Prostate gland (tissue), 2 donors: ENCODE measurements around the gene RIPOR3.

Experiments
- POLR2A ChIP-seq: fragments of 450-650 bp; IDR thresholded peaks from one replicate; pipeline ENCODE4 v1.6.1; 2016; ENCODE audit warnings: antibody characterized with exemption, mild to moderate bottlenecking
- POLR2AphosphoS5 ChIP-seq: sonication (generic); formaldehyde crosslinking; IDR thresholded peaks from one replicate; pipeline ENCODE4 v1.6.1; 2017; ENCODE audit warnings: antibody characterized with exemption
- TF ChIP-seq, protein P1 (sequence below), 4 experiments: fragments of 200-600 bp in 2 of 4; fragments of 450-650 bp in 2 of 4; sonication (generic) in 2 of 4; IDR thresholded peaks; 1 replicate in 3 of 4; 2 replicates in 1 of 4; pipeline ENCODE4 v1.5.1; 2016 to 2019; ENCODE audit warnings: antibody characterized with exemption in 4 of 4, mild to moderate bottlenecking in 2 of 4, moderate library complexity in 2 of 4

DNA sequence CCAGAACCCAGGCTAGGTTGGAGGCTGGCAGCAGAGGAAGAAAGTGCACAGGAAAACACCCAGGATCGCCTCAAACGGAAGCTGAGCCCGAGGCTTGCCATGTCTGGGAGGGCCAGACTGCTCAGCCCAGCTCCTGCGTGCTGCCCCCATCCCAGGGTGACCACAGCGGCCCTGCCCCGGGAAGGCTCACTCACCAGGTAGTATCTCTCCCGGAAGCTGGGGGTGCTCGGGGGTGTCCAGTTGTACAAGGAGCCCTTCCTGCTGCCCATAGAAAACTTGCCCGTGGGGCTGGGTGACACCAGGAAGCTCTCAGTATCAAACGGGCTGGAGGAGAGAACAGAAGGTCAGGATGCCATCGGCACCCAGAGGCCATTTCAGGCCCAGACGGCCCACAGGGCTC is 86.9 kb downstream of the RIPOR3 start:
- TF ChIP-seq POLR2AphosphoS5 (no peak), POLR2A (no peak)
- TF ChIP-seq, protein P1, sequence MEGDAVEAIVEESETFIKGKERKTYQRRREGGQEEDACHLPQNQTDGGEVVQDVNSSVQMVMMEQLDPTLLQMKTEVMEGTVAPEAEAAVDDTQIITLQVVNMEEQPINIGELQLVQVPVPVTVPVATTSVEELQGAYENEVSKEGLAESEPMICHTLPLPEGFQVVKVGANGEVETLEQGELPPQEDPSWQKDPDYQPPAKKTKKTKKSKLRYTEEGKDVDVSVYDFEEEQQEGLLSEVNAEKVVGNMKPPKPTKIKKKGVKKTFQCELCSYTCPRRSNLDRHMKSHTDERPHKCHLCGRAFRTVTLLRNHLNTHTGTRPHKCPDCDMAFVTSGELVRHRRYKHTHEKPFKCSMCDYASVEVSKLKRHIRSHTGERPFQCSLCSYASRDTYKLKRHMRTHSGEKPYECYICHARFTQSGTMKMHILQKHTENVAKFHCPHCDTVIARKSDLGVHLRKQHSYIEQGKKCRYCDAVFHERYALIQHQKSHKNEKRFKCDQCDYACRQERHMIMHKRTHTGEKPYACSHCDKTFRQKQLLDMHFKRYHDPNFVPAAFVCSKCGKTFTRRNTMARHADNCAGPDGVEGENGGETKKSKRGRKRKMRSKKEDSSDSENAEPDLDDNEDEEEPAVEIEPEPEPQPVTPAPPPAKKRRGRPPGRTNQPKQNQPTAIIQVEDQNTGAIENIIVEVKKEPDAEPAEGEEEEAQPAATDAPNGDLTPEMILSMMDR (IDR thresholded peaks at IDR 0.05): no peak
